Ascending aorta (tissue), 2 donors: ENCODE measurements around the gene FHAD1. TPM values are rescaled to one million over a fixed set of nuclear protein-coding genes. Genes with fewer than 3 reads are reported as not detected.

ENCODE experiments used
- DNase-seq, 2 donors: peaks; one replicate each; pipeline ENCODE4 v3.0.0-alpha.2; 2019; ENCODE audit warnings: low spot score in 2 of 2
- H3K27ac ChIP-seq, 2 donors: fragments of 200-600 bp; sonication (generic); one replicate each; pipeline ENCODE4 v1.5.1; 2016 to 2017; ENCODE audit warnings: mild to moderate bottlenecking in 1 of 2
- H3K27me3 ChIP-seq: fragments of 200-600 bp; sonication (generic); one replicate; pipeline ENCODE4 v1.5.1; 2017
- H3K36me3 ChIP-seq, 2 donors: fragments of 200-600 bp; sonication (generic); one replicate each; pipeline ENCODE4 v1.5.1; 2016
- H3K4me1 ChIP-seq, 2 donors: fragments of 200-600 bp; sonication (generic); one replicate each; pipeline ENCODE4 v1.5.1; 2016 to 2017; ENCODE audit warnings: mild to moderate bottlenecking in 1 of 2
- H3K4me3 ChIP-seq, 2 donors: fragments of 200-600 bp; sonication (generic); one replicate each; pipeline ENCODE4 v1.5.1; 2016 to 2017; ENCODE audit warnings: mild to moderate bottlenecking in 1 of 2
- H3K9me3 ChIP-seq, 2 donors: fragments of 200-600 bp; sonication (generic); one replicate each; pipeline ENCODE4 v1.5.1; 2016
- intact Hi-C: fragments of 100-400 bp; cut with DNase I; formaldehyde crosslinking; loops from one replicate; pipeline ENCODE4 v1.15.1; 2023
- total RNA-seq: library from RNA; depleted of rRNA; stranded (reverse); fragments of >200 nt; gene quantifications from one replicate; pipeline ENCODE4 v1.1.0, GENCODE V29; 2016
- TF ChIP-seq, protein P1 (sequence below), 3 experiments: fragments of 200-600 bp in 2 of 3; fragments of 450-650 bp in 1 of 3; sonication (generic) in 2 of 3; IDR thresholded peaks; one replicate each; pipeline ENCODE4 v1.5.1; 2016 to 2019; ENCODE audit warnings: antibody characterized with exemption in 3 of 3, mild to moderate bottlenecking in 1 of 3, moderate library complexity in 1 of 3

FHAD1 gene
- total RNA-seq, 1 donor from 2014 or later = not detected

DNA sequence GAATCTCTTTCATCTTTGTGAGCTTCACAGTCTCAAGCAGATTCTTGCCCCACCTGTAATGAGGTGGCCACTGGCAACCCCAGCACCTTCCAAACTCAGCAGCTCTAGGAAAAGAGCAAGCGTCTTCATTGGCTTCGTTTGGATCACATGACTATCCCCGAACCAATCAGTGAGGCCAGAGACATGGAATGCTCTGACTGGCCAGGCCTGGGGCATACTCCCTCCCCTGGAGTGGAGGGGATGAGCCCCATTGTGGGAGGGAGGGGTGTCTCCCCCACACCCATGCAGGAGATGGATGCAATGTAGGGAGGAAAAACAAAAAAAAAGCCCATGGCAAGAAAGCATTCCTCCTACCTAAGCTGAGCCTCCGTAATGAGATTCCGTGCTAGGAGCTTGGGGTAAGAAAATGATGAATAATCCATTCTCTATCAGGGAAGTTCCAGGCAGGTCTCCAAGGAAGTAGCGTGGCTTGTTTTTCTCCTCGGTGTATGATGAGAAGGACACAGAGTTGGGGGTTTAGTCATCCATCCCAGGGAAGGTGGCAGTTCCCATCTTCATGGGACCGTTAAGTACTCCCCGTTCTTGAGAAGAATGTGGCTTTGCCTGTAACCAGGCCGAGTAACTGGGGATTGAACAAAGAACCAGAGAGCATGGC, 32.7 kb downstream of the FHAD1 start:
- no peak overlapping the region for H3K4me3 ChIP-seq
- no peaks in the 10 kb centered on the region for H3K36me3 ChIP-seq
- H3K27ac ChIP-seq = no peak overlapping the region
- TF ChIP-seq, protein P1, sequence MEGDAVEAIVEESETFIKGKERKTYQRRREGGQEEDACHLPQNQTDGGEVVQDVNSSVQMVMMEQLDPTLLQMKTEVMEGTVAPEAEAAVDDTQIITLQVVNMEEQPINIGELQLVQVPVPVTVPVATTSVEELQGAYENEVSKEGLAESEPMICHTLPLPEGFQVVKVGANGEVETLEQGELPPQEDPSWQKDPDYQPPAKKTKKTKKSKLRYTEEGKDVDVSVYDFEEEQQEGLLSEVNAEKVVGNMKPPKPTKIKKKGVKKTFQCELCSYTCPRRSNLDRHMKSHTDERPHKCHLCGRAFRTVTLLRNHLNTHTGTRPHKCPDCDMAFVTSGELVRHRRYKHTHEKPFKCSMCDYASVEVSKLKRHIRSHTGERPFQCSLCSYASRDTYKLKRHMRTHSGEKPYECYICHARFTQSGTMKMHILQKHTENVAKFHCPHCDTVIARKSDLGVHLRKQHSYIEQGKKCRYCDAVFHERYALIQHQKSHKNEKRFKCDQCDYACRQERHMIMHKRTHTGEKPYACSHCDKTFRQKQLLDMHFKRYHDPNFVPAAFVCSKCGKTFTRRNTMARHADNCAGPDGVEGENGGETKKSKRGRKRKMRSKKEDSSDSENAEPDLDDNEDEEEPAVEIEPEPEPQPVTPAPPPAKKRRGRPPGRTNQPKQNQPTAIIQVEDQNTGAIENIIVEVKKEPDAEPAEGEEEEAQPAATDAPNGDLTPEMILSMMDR (IDR thresholded peaks at IDR 0.05) = no peak
- no peaks in the 10 kb centered on the region for H3K4me1 ChIP-seq
- H3K9me3 ChIP-seq = no peaks in the 10 kb centered on the region
- H3K27me3 ChIP-seq = no peaks in the 10 kb centered on the region
- DNase-seq = no peak
- intact Hi-C loops = no loop called here

DNA sequence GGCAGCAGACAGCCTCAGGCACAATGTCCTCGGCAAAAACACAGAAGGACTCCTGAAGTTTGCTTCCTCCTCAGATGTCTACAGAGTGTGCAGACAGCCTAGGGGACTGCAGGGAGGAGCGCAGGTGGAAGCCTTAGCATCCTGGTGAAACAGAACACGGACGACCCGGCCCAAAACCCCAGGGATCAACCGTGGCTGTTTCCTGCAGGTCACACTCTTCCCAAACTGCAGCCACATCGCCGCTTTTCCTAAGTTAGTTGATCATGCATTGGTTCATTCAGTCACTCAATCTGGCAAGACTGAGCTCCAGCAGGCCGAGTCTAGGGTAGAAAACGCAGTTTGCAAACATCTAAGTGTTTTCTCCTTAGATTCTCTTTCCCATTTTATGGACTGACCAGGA, 33.4 kb downstream of the FHAD1 start:
- H3K9me3 ChIP-seq = no peaks in the 10 kb centered on the region
- DNase-seq = no peak
- no peak overlapping the region for H3K4me3 ChIP-seq
- no peaks in the 10 kb centered on the region for H3K36me3 ChIP-seq
- intact Hi-C loops = no loop called here
- no peak overlapping the region for H3K27ac ChIP-seq
- no peaks in the 10 kb centered on the region for H3K4me1 ChIP-seq
- H3K27me3 ChIP-seq = no peaks in the 10 kb centered on the region
- TF ChIP-seq, protein P1 (IDR thresholded peaks at IDR 0.05) = no peak

DNA sequence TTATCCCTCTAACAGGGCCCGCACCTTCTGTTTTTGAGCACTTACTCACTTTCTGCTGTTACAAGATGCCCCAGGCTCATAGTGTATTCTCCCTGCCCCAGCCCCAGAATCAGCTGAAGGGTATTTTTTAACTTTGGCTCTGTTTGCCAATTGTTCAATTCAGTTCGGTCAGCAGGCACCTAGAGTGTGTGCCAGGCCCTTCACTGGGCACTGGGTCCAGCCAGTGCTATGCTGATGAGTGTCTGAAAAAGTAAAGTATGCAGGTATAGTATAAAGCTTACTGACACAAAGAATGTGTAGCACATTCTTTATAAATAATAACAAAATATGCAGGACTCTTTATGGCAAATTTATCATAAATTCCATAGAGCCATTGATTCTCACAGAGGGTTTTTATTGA, 35.0 kb downstream of the FHAD1 start:
- Histone ChIP-seq H3K9me3 (no peaks in the 10 kb centered on the region), H3K4me1 (no peaks in the 10 kb centered on the region), H3K4me3 (no peak overlapping the region), H3K36me3 (no peaks in the 10 kb centered on the region), H3K27ac (no peak overlapping the region), H3K27me3 (no peaks in the 10 kb centered on the region)
- intact Hi-C loops = no loop called here
- TF ChIP-seq, protein P1 (IDR thresholded peaks at IDR 0.05) = no peak
- no peak for DNase-seq

DNA sequence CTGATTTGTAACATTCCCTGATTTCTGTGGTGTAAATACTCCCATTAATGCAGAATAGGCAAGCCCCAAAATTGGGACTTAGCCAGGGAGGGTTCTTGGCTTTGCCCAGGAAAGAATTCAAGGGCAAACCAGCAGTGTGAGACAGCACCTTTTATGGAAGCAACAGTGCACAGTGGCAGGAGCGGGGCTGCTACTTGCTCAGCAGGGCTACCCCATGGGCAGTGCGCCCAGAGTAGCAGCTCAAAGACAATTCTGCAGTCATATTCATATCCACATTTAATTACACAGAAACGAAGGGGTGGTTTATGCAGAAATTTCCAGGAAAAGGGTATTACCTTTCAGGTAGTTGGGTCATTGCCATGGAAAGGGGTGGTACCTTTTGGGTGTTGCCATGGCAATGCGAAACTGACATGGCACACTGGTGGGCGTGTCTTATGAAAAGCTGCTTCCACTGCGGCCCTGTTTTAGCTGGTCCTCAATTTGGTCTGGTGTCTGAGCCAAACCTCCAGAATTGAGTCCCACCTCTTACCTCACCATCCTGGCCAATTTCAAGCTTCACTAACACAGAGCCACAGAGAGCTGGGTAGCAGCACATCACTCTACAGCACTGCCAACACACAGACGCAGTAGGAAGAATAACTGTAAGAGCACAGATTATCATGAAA, 35.9 kb downstream of the FHAD1 start:
- H3K9me3 ChIP-seq = no peaks in the 10 kb centered on the region
- no peaks in the 10 kb centered on the region for H3K4me1 ChIP-seq
- H3K27ac ChIP-seq = no peak overlapping the region
- H3K36me3 ChIP-seq = no peaks in the 10 kb centered on the region
- no peak overlapping the region for H3K4me3 ChIP-seq
- DNase-seq = peak in 1 of 2 donors; percentile 18
- TF ChIP-seq, protein P1 (IDR thresholded peaks at IDR 0.05) = no peak
- no peaks in the 10 kb centered on the region for H3K27me3 ChIP-seq
- intact Hi-C loops = no loop called here

DNA sequence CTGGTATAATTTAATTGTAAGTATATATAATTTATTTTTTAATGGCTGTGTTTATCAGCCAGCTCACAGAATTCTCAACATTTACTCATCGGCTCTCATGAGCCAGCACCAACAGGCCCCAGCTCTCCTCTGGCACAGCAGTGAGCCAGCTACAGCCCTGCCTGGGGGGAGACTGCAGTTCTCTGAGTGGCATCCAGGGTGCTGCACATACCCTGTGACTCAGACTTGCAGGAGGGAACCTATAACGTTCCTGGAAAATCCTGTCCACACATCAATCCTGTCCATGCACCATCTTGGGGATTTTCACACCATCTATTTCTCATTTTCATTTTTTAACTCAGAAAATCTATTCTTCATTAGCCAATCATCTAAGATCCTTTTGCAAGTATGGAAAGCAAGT, 36.5 kb downstream of the FHAD1 start:
- no peak overlapping the region for H3K27ac ChIP-seq
- no peaks in the 10 kb centered on the region for H3K4me1 ChIP-seq
- no peaks in the 10 kb centered on the region for H3K9me3 ChIP-seq
- DNase-seq = peak in 1 of 2 donors; percentile 54
- intact Hi-C loops = no loop called here
- no peaks in the 10 kb centered on the region for H3K27me3 ChIP-seq
- TF ChIP-seq, protein P1 (IDR thresholded peaks at IDR 0.05) = peak in 1 of 3 experiments; percentile 29
- no peak overlapping the region for H3K4me3 ChIP-seq
- H3K36me3 ChIP-seq = no peaks in the 10 kb centered on the region
